ENCODE data around the gene NHLRC2. TPM values are rescaled to one million over a fixed set of nuclear protein-coding genes. Genes with fewer than 3 reads are reported as not detected.

The NHLRC2 gene
- total RNA-seq, 1 experiment from 2014 or later, result 30.9 TPM

GRCh38 chr10:113893570-113893969 lies 39.1 kb downstream of the NHLRC2 start:
- Mint-ChIP-seq H3K9me3 (peaks cover 2 to 8% of the 10 kb centered on the region in 2 experiments; a peak in 2 of 5 replicates), H3K27me3 (ENCODE audit: low read depth) (no peaks in the 10 kb centered on the region), H3K4me1 (no peaks in the 10 kb centered on the region), H3K4me3 (no peak overlapping the region), H3K36me3 (ENCODE audit: insufficient read depth in 1 of 3, low read depth in 3 of 3) (peaks cover 7 to 28% (median 25%) of the 10 kb centered on the region in 3 experiments; a peak in 6 of 7 replicates), H3K27ac (no peak overlapping the region; a peak in 1 of 7 replicates)
- Histone ChIP-seq H4K5ac (ENCODE audit: insufficient read length, low read depth, low read length) (no peak overlapping the region), H3K27ac (ENCODE audit: insufficient read length, low read depth, low read length) (no peak overlapping the region), H3T11ph (ENCODE audit: low read length) (no peak overlapping the region), H3K4ac (ENCODE audit: low read depth, low read length) (no peak overlapping the region), H3K4me2 (ENCODE audit: insufficient read depth, insufficient read length, low read length) (no peak overlapping the region), H3K14ac (ENCODE audit: insufficient read depth, low read length) (no peak overlapping the region), H3K9ac (ENCODE audit: extremely low read depth, insufficient read length, low read length) (no peak overlapping the region), H2BK12ac (ENCODE audit: insufficient read length, low read depth, low read length) (no peak overlapping the region), H3K18ac (ENCODE audit: insufficient read length, low read depth, low read length) (no peak overlapping the region), H2AK5ac (ENCODE audit: insufficient read length, low read length) (no peak overlapping the region), H4K91ac (ENCODE audit: insufficient read length, low read depth, low read length) (no peak overlapping the region), H2AFZ (ENCODE audit: low read length) (no peak overlapping the region), H3K9me3 (ENCODE audit: control insufficient read depth, low read depth, low read length) (no peaks in the 10 kb centered on the region), H2BK120ac (ENCODE audit: low read depth, low read length, poor library complexity, severe bottlenecking) (no peak overlapping the region), H4K8ac (replicated peaks; ENCODE audit: insufficient read length, low read depth, low read length) (no peak overlapping the region), H3K79me1 (ENCODE audit: insufficient read depth, low read depth, low read length, poor library complexity, severe bottlenecking) (no peaks in the 10 kb centered on the region), H2BK20ac (ENCODE audit: low read depth, low read length, poor library complexity, severe bottlenecking) (no peak overlapping the region), H3K79me2 (ENCODE audit: insufficient read depth, low read length) (no peaks in the 10 kb centered on the region), H2BK15ac (ENCODE audit: low read depth, low read length) (no peak overlapping the region), H3K27me3 (ENCODE audit: insufficient read depth, low read length) (no peaks in the 10 kb centered on the region; the same call in 1 of the 2 replicates), H4K20me1 (ENCODE audit: control insufficient read depth, insufficient read depth, insufficient read length) (no peaks in the 10 kb centered on the region), H2BK5ac (ENCODE audit: insufficient read length, low read length) (no peak overlapping the region), H3K23me2 (ENCODE audit: insufficient read length, low read depth, low read length, poor library complexity, severe bottlenecking) (no peaks in the 10 kb centered on the region), H3K23ac (ENCODE audit: insufficient read length, low read depth, low read length) (no peak overlapping the region), H3K4me1 (ENCODE audit: insufficient read depth, low read length) (no peaks in the 10 kb centered on the region), H3K56ac (ENCODE audit: insufficient read length, low read depth, low read length) (no peak overlapping the region)
- WGBS (ENCODE audit: extremely low coverage, insufficient read length, low lambda C conversion rate), result no CpG with 5 or more reads among the region's 2 CpGs
- DNase-seq, result no peak
- no peak for TF ChIP-seq CTCF (conservative IDR thresholded peaks at IDR 0.05)
